HL-60 (cell line): ENCODE data around the gene OOSP3.

Experiments
- CTCF ChIP-seq: IDR thresholded peaks from one replicate; pipeline ENCODE4 v1.5.1; 2011; ENCODE audit warnings: low read length, control low read depth, inconsistent platforms; ENCODE audit not compliant: insufficient read depth
- GABPA ChIP-seq: IDR thresholded peaks from 2 replicates; pipeline ENCODE4 v1.6.1; 2012; ENCODE audit warnings: low read depth

GRCh38 chr11:59898046-59898445 is 19.5 kb downstream of the OOSP3 start:
- TF ChIP-seq CTCF (no peak), GABPA (no peak)
